NB4 (cell line): Measurements from ENCODE around the gene NYNRIN.

Experiments
- MYC ChIP-seq: IDR thresholded peaks from 2 replicates; pipeline ENCODE4 v1.6.1; 2011; ENCODE audit warnings: low read depth, low read length
- POLR2A ChIP-seq: IDR thresholded peaks from 2 replicates; pipeline ENCODE4 v1.6.1; 2011; ENCODE audit warnings: mild to moderate bottlenecking; ENCODE audit not compliant: insufficient read length; ENCODE audit errors: extremely low read depth
- TF ChIP-seq, protein P1 (sequence below): IDR thresholded peaks from one replicate; pipeline ENCODE4 v1.5.1; 2012; ENCODE audit warnings: low read depth, low read length

DNA sequence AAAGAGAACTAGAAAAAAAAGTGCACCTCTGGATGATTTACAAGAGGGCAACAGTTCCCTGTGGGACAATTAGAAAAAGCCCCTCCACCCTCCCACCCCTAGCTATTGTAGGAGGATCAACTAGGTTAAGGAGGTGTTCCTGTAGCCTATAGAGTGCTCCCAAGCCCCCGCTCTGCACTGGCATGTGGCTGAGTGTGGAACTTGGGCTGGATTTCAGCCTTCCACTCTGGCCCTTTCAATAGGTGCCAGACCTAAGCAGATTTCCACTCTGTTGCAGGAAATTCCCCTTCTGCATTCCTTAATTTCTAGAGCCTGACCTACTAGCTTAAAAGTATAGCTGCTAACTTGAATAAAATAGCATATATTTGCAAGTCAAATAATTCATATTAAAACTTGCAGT lies 28.1 kb upstream of the NYNRIN start:
- TF ChIP-seq, protein P1, sequence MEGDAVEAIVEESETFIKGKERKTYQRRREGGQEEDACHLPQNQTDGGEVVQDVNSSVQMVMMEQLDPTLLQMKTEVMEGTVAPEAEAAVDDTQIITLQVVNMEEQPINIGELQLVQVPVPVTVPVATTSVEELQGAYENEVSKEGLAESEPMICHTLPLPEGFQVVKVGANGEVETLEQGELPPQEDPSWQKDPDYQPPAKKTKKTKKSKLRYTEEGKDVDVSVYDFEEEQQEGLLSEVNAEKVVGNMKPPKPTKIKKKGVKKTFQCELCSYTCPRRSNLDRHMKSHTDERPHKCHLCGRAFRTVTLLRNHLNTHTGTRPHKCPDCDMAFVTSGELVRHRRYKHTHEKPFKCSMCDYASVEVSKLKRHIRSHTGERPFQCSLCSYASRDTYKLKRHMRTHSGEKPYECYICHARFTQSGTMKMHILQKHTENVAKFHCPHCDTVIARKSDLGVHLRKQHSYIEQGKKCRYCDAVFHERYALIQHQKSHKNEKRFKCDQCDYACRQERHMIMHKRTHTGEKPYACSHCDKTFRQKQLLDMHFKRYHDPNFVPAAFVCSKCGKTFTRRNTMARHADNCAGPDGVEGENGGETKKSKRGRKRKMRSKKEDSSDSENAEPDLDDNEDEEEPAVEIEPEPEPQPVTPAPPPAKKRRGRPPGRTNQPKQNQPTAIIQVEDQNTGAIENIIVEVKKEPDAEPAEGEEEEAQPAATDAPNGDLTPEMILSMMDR: no peak
- TF ChIP-seq POLR2A (no peak), MYC (no peak)
